HepG2 (cell line): ENCODE measurements around the gene PTPRU.

Source experiments
- GATAD1 ChIP-seq: IDR thresholded peaks from 2 replicates; pipeline ENCODE4 v1.6.1; 2016; ENCODE audit warnings: missing genetic modification reagents, missing compliant biosample characterization
- ZFP36 ChIP-seq: fragments of 150-350 bp; IDR thresholded peaks from 2 replicates; pipeline ENCODE4 v1.6.1; 2018; ENCODE audit warnings: borderline replicate concordance, low read length, low read depth; ENCODE audit not compliant: partially characterized antibody
- ZNF749 ChIP-seq: sonication (generic); formaldehyde crosslinking; IDR thresholded peaks from 2 replicates; pipeline ENCODE4 v1.8.0; 2022; ENCODE audit warnings: mild to moderate bottlenecking, missing genetic modification reagents, moderate library complexity, borderline replicate concordance

DNA sequence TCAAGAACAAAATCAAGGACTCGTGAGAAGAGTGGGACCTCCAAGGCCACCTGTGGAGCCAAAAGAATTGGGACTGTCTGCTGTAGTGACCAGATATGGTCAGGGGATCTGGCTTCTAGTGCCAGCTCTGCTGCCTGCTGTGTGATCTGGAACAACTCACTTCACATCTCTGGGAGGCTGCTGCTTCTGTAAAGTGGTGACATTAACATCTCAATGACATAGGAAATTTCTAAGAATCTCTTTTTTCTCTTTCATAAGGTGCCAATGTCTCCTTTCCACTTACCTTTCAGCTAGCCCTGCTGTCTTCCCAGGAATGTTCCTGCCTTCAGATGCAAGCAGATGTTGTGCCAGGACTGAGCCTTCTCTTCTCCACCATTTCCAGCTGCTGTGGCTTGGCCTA is 49.6 kb upstream of the PTPRU start:
- no peak for TF ChIP-seq ZNF749 (CRISPR knock-in tag)
- no peak for TF ChIP-seq ZFP36
- no peak for TF ChIP-seq GATAD1 (CRISPR knock-in tag)
